ENCODE measurements around the gene FBRSL1.

FBRSL1 gene

DNA sequence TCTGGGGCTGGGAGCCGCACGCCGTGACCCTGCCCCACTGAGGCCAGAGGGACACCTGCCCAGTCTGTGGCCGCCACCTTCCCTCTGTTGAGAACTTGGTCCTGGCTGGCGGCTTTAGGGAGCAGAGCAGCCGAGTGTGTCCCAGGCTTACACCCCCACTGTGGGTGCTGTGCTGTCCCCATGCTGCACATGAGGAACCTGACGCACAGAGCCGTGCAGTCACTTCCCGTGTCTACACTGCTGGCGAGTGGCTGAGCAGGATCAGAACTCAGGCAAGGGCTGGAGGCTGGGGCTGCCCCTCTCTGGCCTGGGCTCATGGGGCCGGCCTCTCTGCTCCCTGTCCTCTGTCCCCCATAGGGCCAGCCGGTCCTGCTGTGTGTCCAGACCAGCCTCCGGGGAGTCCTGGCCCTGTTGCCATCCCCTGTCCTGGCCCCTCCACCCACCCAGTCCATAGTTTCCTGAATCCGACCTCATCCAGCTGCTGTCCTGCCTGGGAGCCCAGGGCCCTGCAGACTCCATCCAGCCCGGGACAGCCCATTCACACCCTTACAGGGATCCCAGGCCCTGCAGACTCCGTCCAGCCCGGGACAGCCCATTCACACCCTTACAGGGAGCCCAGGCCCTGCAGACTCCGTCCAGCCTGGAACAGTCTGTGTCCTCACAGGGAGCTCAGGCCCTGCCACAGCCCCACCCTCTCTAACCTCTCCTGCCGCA, 10.3 kb downstream of the FBRSL1 start:
- DNase-seq: no peak

DNA sequence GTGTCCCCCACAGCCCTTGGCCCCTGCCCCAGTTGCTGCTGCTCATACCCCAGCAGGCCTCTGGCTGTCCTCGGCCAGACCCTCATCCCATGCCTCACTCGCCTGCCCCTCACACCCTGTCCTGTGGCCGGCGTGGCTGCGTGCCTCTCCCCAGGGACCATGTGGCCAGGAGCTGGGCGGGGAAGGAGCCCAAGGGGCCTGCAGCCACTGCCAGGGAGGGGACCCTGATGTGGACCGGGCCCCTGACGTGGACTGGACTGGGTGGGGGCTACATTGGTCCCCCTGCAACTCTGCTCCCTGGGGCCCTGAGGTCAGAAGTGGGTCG, 10.9 kb downstream of the FBRSL1 start:
- DNase-seq: no peak

- DNase-seq: no peak
Observed at GRCh38 chr12:132501204-132501940, 11.4 kb downstream of the FBRSL1 start.

DNA sequence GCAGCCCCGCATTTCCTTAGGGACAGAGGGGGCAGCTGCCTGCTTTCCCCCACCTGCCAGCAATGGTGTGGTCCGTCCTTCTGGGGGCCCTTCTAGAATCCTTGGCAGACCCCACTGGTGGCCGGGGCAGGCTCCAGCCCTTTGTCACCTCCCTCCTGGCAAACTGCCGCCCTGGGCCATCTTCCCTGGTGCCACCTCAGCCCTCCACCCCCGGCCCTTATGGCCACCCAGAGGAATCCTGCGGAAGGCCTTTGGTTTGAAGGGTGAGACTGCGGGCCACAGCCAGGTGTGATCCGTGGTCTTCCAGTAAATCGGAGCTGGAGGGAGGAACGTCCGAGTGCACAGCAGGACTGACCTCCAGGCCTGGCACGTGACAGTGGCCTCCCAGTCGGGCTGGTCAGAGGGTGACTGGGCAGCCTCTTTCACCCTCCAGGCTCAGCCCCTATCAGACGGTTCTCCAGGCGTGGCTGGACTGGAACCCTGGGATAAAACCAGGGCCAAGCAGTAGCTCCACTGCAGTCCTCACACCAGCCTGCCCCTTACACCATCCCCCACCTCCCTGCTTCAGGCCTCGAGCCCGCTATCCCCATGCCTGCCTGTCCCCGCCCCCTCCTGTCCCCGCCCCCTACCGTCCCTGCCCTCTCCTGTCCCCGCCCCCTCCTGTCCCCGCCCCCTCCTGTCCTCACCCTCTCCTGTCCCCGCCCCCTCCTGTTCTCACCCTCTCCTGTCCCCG, 12.4 kb downstream of the FBRSL1 start:
- DNase-seq: no peak

DNA sequence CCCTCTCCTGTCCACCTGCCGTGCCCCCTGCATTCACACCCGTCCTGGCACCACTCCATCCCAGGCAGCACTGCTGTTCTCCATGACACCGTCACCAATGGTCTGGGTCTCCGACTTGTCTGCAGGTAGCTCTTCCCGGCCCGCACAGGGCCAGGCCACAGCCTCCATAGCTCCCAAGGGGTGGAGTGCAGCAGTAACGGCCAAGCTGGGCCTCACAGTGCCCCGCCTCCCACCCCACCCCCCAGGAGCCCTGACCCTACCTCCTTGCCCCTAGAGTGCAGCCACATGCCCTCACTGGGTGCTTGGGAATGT, 12.9 kb downstream of the FBRSL1 start:
- no peak for DNase-seq

GRCh38 chr12:132503618-132504204, 13.8 kb downstream of the FBRSL1 start:
- DNase-seq: no peak

- DNase-seq: no peak
Observed at GRCh38 chr12:132505105-132505851, 15.3 kb downstream of the FBRSL1 start.

DNA sequence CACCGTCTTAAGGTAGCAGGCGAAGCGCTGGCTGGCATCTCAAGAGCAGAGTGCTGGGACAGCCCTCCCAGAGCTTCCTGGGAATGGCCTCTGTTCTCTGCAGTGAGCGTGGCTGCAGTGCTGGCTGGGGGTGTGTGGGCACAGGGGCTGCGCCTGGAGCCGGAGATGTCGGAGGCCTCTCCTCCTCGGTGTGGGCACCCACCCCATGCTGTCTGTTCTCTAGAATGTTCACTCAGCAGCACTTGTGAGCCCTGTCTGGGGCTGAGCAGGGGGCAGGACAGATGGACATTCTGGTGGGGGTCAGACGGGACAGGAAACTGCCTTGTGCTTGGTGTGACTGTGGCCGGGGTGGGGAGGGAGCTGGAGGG, 15.9 kb downstream of the FBRSL1 start:
- no peak for DNase-seq

DNA sequence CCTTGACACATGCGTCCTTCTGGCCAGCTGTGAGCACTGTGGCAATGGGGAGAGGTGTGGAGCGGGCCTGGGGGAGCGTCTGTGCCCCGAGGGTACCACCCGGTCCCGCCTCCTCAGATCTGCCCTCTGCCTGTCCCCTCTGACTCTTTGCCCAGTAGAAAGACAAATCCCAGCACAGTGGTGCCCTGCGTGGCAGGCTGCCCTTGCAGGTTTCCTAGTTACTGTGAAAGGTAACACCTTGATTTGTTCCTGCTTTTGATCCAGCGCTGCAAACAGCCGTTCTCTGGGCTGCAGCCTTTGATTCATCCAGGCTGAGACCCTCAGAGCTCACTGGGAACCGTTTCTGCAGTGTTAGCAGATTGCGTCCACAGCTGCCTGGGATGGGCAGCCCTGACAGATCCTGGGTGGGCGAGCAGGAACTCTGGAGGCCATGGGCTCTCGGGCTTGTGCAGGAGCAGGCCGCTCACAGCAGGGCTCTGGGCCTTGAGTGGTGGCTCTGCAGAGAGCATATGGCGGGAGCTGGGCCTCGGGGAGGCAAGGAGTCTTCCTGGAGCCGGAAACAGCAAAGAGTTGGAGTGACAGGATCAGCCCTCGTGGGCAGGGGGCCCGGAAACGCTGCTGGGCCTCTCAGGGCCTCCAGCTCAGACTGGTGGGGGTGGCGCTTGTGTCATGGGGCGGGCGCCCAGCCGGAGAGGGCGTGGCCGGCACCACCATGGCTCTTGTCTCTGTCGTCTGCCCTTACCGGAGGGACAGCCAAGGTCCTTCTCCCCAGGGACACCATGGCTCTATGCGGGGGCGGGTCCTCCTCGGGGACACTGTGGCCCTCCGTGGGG, 16.6 kb downstream of the FBRSL1 start:
- DNase-seq: peak; percentile 52

GRCh38 chr12:132507161-132507538, 17.2 kb downstream of the FBRSL1 start:
- no peak for DNase-seq

DNA sequence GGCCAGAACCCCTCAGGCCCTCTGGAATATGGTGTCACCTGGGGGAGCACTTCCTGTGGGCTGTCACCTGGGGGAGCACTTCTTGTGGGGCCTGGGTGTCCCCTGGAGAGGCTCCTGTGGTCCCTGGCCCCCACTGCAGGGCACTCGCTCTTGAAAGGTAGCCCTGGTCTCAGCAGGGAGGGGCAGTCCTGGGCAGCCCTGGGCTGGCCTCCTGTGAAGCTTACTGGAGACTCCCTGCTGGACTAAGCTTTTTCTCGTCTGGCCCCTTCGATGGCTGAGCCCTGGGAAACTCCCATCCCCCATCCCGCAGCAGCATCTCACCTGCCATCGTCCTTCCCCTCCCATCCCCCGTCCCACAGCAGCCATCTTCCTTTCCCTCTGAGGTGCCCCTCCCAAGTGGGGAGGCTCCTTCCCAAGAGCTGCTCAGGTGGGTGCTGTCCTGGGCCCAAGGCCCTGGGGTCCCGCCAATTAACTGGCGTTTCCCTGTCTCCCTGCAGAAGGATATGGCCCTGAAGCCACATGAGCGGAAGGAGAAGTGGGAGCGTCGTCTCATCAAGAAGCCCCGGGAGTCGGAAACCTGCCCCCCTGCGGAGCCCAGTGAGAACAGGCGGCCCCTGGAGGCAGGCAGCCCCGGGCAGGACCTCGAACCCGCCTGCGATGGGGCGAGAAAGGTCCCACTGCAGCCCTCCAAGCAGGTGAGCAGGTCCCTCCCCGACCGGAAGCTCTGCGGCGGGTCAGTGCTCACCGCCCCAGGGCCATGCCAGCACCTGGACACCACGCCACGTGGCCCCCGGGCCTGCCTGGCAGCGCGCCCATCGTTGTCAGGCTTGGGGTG, 17.9 kb downstream of the FBRSL1 start:
- DNase-seq: no peak

GRCh38 chr12:132508491-132508740, 18.5 kb downstream of the FBRSL1 start:
- no peak for DNase-seq

DNA sequence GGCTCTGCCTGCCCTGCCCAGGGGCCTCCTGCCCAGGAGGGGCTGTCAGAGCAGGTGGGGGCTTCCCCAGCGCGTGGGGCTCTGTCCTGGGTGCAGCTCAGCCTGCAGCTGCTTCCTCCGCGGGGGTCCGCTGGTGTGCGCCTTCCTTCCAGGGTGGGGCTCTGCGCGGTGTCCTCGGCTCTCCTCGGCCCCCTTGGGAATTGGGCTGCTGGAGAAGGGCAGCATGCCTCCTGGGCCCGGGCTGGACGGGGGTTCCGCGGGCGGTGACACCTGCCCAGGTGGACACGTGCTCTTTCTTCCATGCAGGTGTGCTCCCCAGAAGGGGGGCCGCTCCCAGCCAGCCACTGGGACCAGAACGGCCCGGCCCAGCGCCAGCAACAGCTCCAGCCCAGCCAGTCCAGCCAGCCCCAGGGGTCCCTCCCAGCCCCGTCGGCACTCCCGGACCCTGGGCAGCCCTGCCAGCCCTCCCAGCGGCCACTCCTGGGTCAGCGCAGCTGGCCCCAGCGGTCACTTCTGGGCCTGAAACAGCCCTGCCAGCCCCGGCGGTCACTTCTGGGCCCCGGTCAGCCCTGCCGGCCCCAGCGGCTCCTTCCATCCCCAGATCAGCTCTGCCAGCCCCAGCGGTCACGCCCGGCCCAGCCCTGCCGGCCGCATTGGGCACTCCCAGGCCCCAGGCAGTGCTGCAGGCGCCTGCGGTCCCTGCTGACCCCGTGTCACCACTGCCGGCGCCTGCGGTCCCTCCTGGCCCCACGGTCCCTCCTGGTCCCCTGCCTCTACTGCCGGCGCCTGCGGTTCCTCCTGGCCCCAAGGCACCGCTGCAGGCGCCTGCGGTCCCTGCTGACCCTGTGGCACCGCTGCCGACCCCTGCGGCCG, 19.1 kb downstream of the FBRSL1 start:
- no peak for DNase-seq

DNA sequence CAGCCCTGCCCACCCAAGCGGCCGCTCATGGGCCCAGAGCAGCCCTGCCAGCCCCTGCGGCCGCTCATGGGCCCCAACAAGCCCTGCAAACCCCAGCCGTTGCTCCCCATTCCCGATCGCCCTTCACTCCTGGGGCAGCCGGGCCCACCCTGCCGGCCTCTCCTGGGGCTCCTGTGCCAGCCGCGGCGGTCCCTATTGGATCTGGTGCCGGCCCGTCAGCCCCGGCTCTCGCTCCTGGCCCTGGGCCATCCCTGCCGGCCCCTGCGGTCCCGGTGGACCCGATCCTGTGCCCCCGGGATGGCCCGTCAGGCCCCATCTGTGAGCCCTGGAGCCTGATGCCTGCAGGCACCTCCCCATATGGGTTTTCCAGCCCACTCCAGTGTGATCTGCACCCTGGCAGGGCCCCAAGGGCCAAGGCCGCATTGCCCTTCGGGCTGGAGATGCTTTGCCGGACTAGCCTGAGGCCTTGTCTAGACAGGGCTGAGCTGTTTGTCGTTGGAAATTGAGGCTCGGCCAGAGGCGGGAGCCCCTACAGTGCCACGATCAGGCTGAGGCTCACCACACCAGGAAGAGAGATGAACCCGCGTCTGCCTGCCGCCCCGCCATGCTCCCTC, 20.3 kb downstream of the FBRSL1 start:
- DNase-seq: no peak

- no peak for DNase-seq
Observed at GRCh38 chr12:132510746-132511477, 21.0 kb downstream of the FBRSL1 start.

GRCh38 chr12:132511516-132512196, 21.7 kb downstream of the FBRSL1 start:
- DNase-seq: no peak

DNA sequence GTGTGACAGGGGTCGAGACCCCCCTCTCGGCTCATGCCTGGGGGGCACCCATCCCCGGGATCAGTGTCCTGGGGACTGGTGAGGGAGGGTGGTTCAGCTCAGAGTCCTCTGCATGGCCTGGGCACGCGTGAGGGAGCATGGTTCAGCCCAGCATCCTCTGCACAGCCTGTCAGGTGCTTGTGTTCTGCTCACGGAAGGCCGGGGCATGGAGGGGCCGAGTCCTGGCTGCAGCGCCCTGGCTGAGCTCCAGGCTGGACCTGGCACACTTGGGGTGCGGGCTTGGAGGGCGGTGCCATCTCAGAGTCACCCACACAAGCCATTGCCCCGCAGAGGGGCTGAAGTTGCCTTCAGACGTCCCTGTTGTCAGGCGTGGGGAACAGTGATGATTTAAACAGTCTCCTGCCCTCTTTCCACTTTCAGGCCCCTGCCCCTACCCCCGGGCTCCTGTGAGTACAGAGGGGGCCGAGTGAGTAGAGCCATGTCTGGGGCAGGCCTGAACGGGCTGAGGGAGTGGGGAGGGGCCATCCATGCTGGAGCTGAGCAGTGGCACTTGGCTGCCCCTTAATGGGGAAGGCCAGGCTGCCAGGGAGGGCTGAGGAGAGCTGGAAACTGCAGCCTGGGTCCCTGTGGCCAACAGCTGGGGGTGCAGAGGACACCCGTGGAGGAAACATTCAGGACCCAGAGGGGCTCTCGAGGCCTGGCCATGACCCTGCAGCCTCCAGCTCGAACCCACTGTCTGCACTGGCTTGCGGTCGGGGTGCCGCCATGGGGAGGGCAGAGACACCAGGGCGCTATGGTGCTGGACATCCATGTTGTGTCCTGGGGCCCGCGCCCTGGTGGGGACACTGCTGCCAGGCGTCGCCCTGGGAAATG, 22.5 kb downstream of the FBRSL1 start:
- no peak for DNase-seq

GRCh38 chr12:132513070-132513398, 23.1 kb downstream of the FBRSL1 start:
- no peak for DNase-seq

Data from activated gamma-delta T cell treated with Interleukin-2 at 50 U/mL for 16 hours (primary cell).